ENCODE data around the gene FDX2.
A peak's percentile ranks its signal among the peaks of the same experiment; 100 is the strongest.

FDX2 gene

DNA sequence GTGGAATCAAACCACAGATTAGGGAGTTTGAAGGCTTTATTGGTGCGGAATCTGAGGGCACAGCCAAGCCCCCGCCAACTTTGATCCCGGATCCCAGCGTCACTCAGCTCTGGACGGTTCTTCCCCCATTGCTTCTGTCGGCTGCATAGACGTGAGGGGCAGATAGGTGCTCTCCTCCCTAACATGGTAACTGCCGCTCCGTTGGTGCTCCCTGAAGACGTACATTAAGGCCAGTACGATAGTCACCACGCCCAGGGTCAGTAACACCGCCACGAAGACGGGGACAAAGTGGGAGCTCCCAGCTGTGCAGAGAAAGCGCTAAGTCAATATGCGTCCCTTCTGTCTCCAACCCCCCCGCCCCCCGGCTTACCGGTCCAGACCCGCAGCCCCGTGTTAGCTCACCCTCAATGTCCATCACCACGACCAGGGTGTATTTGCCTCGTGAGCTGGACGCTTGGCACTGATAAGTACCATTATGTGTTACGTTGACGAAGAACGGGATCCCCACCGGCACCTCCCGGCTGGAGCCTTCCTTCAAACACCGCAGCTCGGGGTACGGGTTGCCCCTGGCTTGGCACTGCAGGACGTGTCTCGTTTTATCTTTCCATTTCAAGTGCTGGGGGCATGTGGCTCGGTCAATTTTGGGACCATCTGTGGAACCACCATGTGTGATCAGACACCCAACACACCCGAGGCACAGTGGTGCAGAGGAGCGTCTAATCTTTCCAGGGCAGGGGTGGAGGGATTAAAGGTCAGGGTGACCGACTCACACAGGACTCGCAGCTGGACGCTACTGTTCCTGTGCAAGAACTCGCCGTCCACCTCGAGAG, 18.2 kb upstream of the FDX2 start:
- DNase-seq (ENCODE audit: extremely low read depth in 1 of 2, low read depth in 1 of 2), result no peak

DNA sequence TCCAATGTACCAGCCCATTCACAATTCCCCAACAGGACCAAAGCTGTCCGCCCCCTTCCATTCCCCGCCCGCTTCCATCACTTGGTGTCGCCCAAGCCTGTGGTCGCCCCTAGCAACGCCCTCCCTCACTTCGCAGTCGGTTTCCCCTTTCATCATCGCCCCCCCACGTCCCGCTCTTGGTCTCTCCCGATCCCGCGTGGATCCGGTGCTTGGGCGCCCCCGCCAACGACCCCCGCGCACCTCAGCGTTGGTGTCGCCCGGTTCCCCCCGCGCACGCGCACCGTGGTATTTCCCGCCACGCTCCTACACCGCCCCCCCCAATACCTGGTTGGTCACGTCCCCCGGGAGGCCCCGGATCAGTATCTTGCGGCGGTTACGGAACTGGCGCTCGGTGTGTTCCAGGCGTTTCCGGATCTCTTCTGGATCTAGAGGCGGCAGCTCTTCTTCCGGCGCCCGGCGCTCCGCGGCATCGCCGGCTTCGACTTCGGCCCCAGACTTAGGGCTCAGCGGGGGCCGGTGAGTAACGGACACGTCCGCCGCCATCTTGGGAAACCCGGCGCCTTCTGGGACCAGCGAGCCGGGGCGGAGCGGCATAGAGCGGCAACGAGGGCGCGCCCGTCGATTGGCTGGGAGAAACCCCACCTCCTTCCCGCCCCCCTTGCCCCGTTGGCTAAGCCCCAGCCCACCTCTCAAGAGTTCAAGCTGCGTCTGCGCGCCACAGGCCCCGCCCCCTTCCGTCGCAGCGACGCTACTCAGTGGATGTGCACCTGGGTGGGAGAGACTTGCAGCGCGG, 17.3 kb upstream of the FDX2 start, which contains the start of gene RAVER1:
RAVER1 (minus strand) TSS at position 565 of the 793 bp plus-strand sequence; CDS start at position 543, 22 bp downstream.
- peak; percentile 96 for DNase-seq (ENCODE audit: extremely low read depth in 1 of 2, low read depth in 1 of 2)

DNA sequence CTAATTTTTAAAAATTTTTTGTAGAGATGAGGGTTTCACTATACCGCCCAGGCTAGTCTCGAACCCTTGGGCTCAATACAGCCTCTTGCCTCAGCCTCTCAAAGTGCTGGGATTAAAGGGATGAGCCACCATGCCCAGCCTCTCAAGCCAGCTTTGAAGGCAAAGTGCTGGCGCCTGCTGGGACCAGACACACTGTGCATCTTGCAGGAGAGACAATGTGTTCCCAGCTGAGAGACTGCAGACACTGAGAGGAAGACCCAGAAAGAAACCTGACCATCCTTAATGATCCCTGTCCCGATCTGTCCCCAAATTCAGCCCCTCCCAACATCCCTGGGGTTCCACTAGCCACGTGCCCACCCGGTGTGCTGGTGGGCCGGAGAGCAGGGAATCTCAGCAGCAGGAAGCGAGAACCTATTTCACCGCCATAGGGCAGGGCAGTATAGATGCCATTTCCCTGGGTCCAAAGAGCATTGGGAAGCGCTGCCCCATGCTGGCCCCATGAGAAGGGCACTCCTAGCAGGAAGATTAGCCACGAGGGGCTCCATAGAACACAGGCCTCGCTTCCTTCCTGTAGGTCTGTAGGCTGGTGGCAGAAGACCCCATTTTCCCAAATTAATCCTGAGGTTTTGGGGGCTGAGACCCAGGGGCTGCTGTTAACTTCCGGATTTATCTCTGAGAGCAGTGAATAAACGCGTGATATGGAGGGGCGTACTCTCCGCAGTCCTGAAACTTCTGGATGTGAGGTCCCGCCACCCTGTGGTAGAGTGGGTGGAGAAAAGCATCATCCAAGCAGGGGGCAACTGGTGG, 16.5 kb upstream of the FDX2 start:
- DNase-seq (ENCODE audit: extremely low read depth in 1 of 2, low read depth in 1 of 2), result no peak

GRCh38 chr19:10329555-10329954, 13.7 kb upstream of the FDX2 start:
- DNase-seq (ENCODE audit: extremely low read depth in 1 of 2, low read depth in 1 of 2), result no peak

- no peak for DNase-seq (ENCODE audit: extremely low read depth in 1 of 2, low read depth in 1 of 2)
Measured at GRCh38 chr19:10328558-10329429, 13.0 kb upstream of the FDX2 start.

DNA sequence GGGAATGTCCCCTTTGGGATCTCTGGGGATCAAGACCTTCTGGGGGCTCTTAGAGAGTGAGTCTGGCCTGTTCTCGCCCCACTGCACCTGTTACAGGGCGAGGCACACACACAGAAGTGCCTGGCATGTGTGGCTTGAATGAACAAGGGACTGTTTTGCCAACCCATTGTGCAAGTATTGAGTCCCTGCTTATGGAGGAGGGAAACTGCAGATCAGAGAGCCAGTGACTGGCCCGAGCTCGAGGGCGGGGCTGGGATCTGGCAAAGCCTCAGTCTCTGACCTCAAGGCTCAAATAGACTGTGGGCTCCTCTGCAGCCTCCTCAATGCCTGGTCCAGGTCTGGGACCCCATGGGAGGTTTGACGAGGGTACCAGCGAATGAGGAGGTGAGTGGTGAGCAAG, 12.0 kb upstream of the FDX2 start:
- DNase-seq (ENCODE audit: extremely low read depth in 1 of 2, low read depth in 1 of 2), result no peak

- DNase-seq (ENCODE audit: extremely low read depth in 1 of 2, low read depth in 1 of 2), result no peak
Measured at GRCh38 chr19:10325732-10326131, 9.9 kb upstream of the FDX2 start.

- no peak for DNase-seq (ENCODE audit: extremely low read depth in 1 of 2, low read depth in 1 of 2)
Measured at GRCh38 chr19:10321874-10322835, 6.3 kb upstream of the FDX2 start.

GRCh38 chr19:10321417-10321797, 5.6 kb upstream of the FDX2 start:
- no peak for DNase-seq (ENCODE audit: extremely low read depth in 1 of 2, low read depth in 1 of 2)

- DNase-seq (ENCODE audit: extremely low read depth in 1 of 2, low read depth in 1 of 2), result no peak
Measured at GRCh38 chr19:10320602-10321416, 5.0 kb upstream of the FDX2 start.

DNA sequence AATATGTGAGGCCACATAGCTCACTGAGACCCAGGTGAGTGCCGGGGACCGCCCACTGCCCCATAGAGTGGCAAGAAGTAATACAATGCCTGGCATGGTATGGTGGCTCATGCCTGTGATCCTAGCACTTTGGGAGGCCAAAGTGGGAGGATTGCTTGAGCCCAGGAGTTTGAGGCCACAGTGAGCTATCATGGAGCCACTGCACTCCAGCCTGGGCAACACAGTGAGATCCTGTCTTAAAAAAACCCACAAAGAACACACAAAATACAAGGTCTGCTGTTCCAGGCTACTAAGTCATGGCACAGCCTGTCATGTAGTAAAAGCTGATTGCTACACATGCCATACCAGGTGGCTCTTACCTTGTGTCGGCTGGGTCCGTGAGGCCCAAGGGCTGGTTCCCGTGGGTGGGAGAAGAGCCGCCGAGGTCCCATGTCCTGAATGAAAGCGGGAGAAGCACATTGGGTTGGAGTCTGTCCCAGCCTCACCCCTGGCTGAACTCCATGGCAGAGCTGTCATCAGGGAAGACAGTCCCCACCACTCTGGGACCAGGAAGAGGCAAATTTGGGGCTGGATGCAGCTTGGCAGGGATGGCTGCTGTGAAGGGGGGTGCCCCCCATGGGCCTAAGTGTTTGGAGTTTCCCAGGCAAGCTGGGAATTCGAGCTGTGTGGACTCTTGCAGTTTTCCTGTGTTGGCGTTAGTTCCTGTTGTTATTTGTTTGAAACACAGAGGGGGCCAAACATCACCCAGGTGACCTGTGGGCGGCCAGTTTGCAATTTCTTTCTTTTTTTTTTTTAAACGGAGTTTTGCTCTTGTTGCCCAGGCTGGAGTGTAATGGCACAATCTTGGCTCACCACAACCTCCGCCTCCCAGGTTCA, 3.2 kb upstream of the FDX2 start:
- no peak for DNase-seq (ENCODE audit: extremely low read depth in 1 of 2, low read depth in 1 of 2)

DNA sequence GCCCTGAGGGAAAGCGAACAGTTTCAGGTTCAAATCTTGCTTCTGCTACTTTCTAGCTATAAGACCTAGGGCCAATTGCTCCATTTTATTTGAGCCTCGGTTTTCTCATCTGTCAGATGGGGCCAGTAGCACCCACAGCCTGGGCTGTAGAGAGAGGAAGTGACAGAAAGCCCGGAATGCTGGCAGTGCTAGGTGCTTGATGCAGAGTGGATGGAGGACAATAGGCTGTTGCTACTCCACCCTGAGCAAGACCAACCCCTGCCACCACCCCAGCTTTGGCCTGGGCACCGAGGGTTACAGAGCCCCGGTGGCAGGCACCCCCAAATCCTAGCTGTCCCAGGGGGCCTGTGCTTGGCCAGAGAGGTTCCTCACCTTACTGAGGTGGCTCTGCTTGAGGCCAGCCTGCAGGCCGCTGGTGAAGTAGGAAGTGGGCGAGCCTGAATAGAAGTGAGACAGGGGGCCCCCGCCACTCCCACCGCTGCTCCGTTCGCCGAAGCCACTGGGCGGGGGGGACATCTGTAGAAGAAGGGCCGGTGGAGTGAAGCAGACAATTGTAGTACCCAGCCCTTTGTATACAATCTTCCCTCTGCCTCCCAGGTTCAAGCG, 2.1 kb upstream of the FDX2 start:
- DNase-seq (ENCODE audit: extremely low read depth in 1 of 2, low read depth in 1 of 2), result no peak

DNA sequence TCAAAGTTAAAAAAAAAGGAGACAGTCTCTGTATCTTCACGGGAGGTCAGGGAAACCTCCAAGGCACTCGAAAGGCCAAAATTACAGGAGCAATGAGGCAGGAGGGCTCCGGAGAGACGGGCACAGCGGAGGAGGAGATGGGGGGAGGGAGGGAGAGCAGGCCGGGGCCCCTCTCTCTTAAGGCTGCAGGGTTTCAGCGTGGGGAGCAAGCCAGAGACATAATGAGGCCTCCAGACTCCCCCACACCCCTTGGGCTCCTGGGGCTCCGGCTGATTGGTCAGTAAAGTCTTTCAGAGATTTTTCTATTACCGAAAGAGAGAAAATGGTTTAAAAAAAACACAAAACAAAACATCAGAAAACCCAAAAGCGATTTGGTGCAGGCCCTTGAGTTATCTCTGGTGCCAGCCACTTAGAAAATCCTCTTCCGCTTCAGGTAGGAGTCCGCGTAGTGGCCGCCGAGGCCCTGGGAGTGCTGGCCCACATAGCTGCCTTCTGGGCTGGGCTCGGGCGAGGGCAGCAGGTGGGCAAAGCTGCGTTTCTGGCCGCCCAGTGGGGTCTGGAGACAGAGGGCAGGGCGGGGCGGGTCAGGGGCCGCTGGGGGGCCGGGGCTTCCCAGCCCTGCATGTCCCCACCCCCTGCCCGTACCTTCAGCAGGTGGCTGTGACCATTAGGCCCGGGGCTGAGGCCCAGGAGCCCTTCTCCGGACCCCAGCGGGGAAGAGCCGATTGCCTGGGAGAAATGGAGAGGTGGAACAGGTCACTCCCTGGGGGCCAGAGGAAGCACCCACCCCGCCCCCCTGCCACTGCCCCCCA, 1.4 kb upstream of the FDX2 start:
- no peak for DNase-seq (ENCODE audit: extremely low read depth in 1 of 2, low read depth in 1 of 2)

- DNase-seq (ENCODE audit: extremely low read depth in 1 of 2, low read depth in 1 of 2), result no peak
Measured at GRCh38 chr19:10316229-10317044, 622 bp upstream of the FDX2 start.

- no peak for DNase-seq (ENCODE audit: extremely low read depth in 1 of 2, low read depth in 1 of 2)
Measured at GRCh38 chr19:10309423-10309822, 6.4 kb downstream of the FDX2 start, which contains the start of gene ZGLP1. TSS of gene ZGLP1 (minus strand) at chr19:10309815.
